ENCODE data around the gene CCT7. TPM values are rescaled to one million over a fixed set of nuclear protein-coding genes. Genes with fewer than 3 reads are reported as not detected.
"Not testable (repeated sequence)": the region's sequence is repeated elsewhere in the genome, so short reads cannot be mapped to it uniquely, and the experiment has no call there.

The CCT7 gene
- 124 TPM for total RNA-seq

DNA sequence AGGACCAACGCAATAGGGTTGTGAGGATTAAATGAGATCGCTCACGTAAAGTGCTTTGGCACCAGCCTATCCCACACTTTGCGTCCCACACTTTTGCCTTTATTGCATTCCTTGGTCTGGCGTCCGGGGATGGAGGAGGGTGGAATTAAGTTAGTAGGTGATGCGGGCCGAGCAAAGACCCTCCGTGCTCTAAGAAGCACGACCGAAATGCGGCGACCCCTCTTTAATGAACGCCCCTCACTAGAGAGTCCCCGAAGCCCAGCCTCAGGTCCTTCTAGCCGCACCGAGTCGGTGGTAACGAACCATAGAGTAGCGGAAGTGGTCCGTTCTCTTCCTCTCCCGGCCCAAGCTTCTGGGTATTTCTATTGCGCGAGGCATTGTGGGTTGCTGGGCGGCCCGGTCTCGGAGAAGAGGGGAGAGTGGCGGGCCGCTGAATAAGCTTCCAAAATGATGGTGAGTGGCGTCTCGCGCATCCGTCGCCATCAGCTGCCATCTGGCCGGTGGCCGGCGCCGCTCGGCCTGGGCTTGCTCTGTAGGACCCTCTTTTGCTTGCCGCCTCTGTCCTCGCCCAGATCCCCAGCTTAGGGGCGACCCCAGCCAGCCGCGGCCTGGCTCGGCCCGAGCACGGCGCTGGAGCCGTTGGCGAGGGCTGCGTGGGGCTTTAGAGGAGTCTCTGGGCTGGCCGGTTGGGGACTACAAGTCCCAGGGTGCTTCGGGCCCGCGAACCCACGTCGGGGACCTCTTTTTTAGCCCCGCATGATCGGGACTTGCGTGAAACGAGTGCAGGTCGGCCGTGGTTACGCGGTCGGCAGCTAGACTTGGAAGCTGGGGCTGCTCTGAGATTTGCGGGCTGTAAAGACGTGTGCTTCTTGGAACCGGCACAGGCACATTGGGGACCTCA, at the start of gene CCT7:
Gene CCT7 (plus strand): TSS at position 377 of the 901 bp plus-strand sequence. CDS start 71 bp downstream, at position 448.
- DNase-seq, result peak; percentile 91

- DNase-seq, result no peak
Measured at GRCh38 chr2:73185965-73186364, 48.1 kb upstream of the CCT7 start.

DNA sequence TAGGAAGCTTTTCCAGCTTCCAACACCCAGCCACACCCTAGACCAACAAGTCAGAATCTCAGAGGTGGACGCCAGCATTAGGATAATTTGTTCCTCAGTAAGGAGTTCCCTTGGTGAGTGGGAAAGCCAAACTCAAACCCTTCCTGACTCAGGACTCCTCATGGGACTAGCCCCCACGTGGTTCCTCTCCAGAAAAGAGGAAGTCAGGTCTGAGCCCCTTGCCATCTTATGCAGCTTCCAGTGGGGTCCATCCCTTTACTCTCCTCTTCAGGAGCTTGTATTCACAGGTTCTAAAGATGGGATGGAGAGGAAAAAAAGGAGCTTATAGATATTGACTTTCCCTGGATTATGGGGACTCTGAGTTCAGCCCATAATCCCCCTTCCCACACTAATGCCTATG, 46.6 kb upstream of the CCT7 start:
- DNase-seq, result no peak

DNA sequence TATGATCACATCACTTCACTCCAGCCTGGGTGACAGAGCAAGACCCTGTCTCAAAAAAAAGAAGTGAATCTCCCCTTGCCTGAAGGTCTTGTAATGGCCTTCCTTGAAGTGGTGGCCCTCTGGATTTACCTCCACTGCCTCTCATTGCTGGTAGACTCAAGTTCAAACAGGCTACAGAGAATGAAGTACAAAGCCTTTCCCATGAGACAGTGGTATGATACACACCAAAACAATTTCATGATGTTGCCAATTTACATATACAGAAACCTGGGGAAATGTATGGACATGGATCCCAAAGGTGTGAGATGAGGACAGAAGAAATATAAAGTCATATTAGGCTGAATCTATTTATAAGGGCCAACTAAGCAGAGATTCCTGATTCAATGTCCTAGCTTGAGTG, 36.5 kb upstream of the CCT7 start:
- DNase-seq, result no peak

DNA sequence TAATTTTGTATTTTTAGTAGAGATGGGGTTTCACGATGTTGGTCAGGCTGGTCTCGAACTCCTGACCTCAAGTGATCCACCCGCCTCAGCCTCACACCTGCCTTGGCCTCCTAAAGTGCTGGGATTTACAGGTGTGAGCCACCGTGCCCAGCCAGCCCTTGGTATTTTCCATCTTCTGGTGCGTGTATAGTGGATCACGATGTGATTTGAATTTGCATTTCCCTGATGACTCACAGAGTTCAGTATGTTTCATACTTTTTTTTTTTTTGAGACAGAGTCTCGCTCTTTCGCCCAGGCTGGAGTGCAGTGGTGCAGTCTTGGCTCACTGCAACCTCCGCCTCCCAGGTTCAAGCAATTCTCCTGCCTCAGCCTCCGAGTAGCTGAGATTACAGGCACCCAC, 33.8 kb upstream of the CCT7 start:
- DNase-seq, result not testable (repeated sequence)

DNA sequence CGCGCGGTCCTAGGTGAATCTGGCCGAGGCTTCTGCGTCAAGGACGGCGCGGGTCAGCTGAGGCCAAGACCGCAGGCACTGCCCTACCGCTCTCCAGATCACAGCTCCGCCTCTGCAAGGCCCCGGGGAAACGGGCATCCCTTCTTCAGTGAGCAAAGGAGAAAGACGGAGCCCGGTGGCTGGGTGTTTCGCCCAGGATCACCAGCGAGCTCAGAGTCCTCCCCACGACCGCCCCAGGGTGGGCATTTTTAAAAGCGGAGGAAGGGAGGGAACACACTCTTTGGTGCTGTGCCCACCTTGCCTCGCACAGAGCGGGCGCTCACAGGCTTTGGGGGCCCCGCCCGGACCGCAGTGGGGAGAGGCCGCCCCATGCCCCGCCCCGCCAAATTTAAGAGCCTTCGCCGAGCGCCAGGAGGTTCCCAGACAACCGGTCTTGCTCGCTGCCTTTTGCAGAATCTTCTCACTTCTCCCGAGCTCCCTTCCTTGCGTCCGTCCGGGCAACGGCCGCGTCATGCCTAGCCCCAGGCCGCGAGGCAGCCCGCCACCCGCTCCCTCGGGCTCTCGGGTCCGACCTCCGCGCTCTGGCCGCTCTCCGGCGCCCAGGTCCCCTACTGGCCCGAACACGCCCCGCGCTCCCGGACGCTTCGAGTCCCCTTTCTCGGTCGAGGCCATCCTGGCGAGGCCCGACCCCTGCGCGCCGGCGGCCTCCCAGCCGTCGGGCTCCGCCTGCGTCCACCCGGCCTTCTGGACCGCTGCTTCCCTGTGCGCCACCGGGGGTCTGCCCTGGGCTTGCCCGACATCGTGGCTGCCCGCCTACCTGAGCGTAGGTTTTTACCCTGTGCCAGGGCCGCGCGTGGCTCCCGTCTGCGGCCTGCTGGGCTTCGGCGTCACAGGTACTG, 31.7 kb upstream of the CCT7 start, which contains the start of gene NOTO:
Gene NOTO (plus strand): TSS at position 419 of the 899 bp plus-strand sequence. CDS start 93 bp downstream, at position 512.
- DNase-seq, result no peak

GRCh38 chr2:73203055-73203681, 30.9 kb upstream of the CCT7 start:
- no peak for DNase-seq

- peak; percentile 55 for DNase-seq
Measured at GRCh38 chr2:73205611-73206010, 28.5 kb upstream of the CCT7 start.

- no peak for DNase-seq
Measured at GRCh38 chr2:73208258-73208657, 25.9 kb upstream of the CCT7 start.

GRCh38 chr2:73210019-73210418, 24.1 kb upstream of the CCT7 start:
- DNase-seq, result no peak

DNA sequence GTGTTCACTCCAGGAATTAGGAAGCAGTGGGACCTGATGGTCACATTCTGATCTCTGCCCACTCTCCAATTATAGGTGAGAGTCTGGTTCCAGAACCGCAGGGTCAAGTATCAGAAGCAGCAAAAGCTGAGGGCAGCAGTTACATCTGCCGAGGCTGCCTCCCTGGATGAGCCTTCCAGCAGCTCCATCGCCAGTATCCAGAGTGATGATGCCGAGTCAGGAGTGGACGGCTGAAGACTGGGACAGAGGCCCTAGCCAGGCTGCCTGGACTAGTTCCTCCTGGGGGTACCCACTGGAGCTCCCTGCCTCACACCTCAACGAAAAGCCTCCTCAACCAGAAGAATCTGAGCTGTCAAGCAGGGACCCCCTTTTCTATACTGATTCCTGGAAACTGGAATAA, 23.4 kb upstream of the CCT7 start:
- DNase-seq, result no peak

- no peak for DNase-seq
Measured at GRCh38 chr2:73212098-73212447, 22.0 kb upstream of the CCT7 start.

GRCh38 chr2:73212448-73213176, 21.5 kb upstream of the CCT7 start:
- peak; percentile 52 for DNase-seq

GRCh38 chr2:73214120-73215035, 19.7 kb upstream of the CCT7 start, which contains the start of gene SMYD5:
TSS of gene SMYD5 (plus strand) at chr2:73214245. CDS start at chr2:73214267, 22 bp downstream.
- peak; percentile 49 for DNase-seq

GRCh38 chr2:73215254-73215653, 18.9 kb upstream of the CCT7 start:
- DNase-seq, result no peak

DNA sequence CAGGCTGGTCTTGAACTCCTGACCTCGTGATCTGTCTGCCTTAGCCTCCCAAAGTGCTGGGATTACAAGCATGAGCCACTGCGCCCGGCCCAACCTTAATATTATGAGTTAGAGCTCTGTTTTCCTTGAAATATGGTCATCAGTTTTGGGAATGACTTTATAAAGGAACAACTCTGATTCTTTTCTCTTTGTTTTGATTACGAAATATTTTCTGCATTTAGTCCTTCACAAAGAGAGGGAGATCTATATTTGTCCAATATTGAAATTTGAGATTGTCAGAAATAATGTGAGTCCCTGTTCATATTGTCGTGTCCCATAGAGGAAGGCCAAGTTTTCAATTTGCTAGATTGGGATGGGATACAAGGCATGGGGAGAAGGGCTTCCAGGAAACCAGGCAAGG, 16.9 kb upstream of the CCT7 start:
- no peak for DNase-seq

GRCh38 chr2:73217826-73218225, 16.3 kb upstream of the CCT7 start:
- DNase-seq, result no peak

GRCh38 chr2:73218298-73218697, 15.8 kb upstream of the CCT7 start:
- DNase-seq, result no peak

DNA sequence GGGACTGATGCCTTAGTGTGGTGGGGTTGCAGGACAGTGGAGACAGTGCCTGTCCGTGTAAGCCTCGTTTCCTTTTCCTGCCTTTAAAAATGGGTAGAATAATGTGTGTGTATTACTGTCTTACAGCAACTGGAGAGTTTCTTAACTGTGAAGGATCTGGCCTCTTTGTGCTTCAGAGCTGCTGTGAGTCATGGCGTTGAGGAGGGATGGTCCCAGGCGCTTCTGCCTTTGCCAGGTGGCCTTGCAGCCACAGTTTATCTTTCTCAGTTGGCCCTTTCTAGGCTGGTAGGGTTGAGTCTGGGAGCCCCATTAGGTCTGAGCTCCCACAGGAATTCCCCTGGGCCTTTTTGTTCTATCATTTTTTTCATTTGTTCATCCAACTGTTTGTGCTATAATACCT, 10.3 kb upstream of the CCT7 start:
- no peak for DNase-seq

GRCh38 chr2:73225513-73226360, 8.4 kb upstream of the CCT7 start:
- no peak for DNase-seq

Data from skin of body (tissue), 2 donors.